H1 (cell line): Measurements from ENCODE around the gene PTCSC3. TPM values are rescaled to one million over a fixed set of nuclear protein-coding genes. Genes with fewer than 3 reads are reported as not detected.

Experiments
- ATF2 ChIP-seq: IDR thresholded peaks from 2 replicates; pipeline ENCODE4 v1.6.1; 2012; ENCODE audit warnings: low read length, inconsistent platforms
- BCL11A ChIP-seq, 2 experiments: IDR thresholded peaks; one replicate each; pipeline ENCODE4 v1.6.1; 2011; ENCODE audit warnings: low read depth in 2 of 2, low read length in 2 of 2, mild to moderate bottlenecking in 2 of 2
- CHD2 ChIP-seq: IDR thresholded peaks from 2 replicates; pipeline ENCODE4 v1.6.1; 2012; ENCODE audit warnings: low read length, improper control_type of control experiment
- HDAC6 ChIP-seq: IDR thresholded peaks from one replicate; pipeline ENCODE4 v1.7.1; 2012; ENCODE audit warnings: low read depth, mild to moderate bottlenecking, inconsistent platforms, low read length, moderate library complexity
- MAFK ChIP-seq: IDR thresholded peaks from 2 replicates; pipeline ENCODE4 v1.6.1; 2012; ENCODE audit warnings: low read depth, mild to moderate bottlenecking, improper control_type of control experiment, low read length
- polyA plus RNA-seq, 7 experiments: library from polyadenylated mRNA; depleted of rRNA in 3 of 7; stranded (reverse) in 5 of 7; unstranded in 2 of 7; fragments of >200 nt in 5 of 7; fragments of 200-250 nt in 2 of 7; gene quantifications; 1 replicate in 5 of 7; 2 replicates in 1 of 7; 4 replicates in 1 of 7; pipeline versions ENCODE4 v1.2.1 to v1.2.3, GENCODE V29; 2011 to 2013; ENCODE audit warnings: missing spikeins in 2 of 7, mixed read lengths in 2 of 7
- total RNA-seq: library from RNA; stranded (reverse); fragmentation: NEBNext Ultra II Directional; extraction: Animal tissue kit (Norgen Biotek cat#: 25700); gene quantifications from 2 replicates; pipeline ENCODE4 v1.2.1, GENCODE V29; 2021

Gene PTCSC3
- total and polyA plus RNA-seq, 2 of the 8 experiments (the other 6 are each of a cell fraction or from before 2014, with no cell fraction given) = not detected

DNA sequence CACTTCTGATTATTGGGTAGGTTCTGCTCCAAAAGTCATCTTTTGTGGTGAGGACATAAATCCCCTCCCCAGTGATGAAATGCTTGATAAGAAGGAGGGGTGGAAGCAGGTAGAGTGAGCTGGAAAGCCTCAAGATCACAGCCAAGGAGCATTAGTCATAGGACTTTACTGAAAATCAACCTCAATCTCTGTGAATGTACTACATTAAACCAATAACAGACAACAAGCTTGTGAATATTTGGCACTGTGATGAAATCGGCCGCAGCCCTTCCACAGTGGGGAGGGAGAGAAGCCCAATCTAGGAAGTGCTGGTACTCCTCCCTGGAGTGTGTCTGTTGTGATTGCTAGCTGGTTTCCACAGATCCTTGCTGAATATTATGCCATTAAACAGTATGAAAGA lies 41.2 kb upstream of the PTCSC3 start (continued):
- TF ChIP-seq ATF2 (no peak), CHD2 (no peak), MAFK (no peak), BCL11A (IDR thresholded peaks at IDR 0.05; ENCODE audit: low read depth in 2 of 2, low read length in 2 of 2) (no peak), HDAC6 (no peak)
